ENCODE results near the gene GATC.
"Not testable (repeated sequence)": the region's sequence is repeated elsewhere in the genome, so short reads cannot be mapped to it uniquely, and the experiment has no call there.

- not testable (repeated sequence) for TF ChIP-seq CTCF (IDR thresholded peaks at IDR 0.05); EZH2 (IDR thresholded peaks at IDR 0.05; ENCODE audit: borderline replicate concordance, insufficient read depth, low read depth, low read length, poor library complexity, severe bottlenecking)
Observed at GRCh38 chr12:120452524-120452923, 6.3 kb downstream of the GATC start.
